Hematopoietic multipotent progenitor cell treated with erythropoietin and hydrocortisone succinate and interleukin-3 and kit ligand, for 4 days (in vitro differentiated cells): Measurements from ENCODE around the gene IL5RA.
A peak's percentile ranks its signal among the peaks of the same experiment; 100 is the strongest.

Experiments
- DNase-seq: peaks from one replicate; pipeline ENCODE4 v3.0.0-alpha.2; 2015

IL5RA gene

GRCh38 chr3:3110299-3110630 is at the start of gene IL5RA:
IL5RA (minus strand) TSS chr3:3110374; CDS start chr3:3104984, 5,390 bp downstream.
- DNase-seq: peak; percentile 50

DNA sequence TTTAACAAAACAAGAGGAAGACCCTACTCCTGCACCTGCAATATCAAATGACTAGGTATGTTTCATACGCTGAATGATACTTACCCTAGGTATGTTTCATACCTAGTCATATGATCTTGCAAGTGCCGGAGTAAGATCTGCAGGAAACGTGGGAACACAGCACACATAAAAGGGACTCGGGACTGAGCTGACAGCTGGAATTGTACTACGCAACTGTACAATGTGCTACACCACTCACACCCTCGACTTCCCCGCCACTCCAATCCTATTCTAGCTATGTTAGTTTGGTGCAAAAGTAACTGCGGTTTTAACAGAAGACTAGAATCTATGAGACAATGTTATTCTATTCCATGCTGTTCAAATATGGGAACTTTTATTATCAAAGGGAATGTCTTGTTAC is 47.3 kb upstream of the IL5RA start:
- no peak for DNase-seq

DNA sequence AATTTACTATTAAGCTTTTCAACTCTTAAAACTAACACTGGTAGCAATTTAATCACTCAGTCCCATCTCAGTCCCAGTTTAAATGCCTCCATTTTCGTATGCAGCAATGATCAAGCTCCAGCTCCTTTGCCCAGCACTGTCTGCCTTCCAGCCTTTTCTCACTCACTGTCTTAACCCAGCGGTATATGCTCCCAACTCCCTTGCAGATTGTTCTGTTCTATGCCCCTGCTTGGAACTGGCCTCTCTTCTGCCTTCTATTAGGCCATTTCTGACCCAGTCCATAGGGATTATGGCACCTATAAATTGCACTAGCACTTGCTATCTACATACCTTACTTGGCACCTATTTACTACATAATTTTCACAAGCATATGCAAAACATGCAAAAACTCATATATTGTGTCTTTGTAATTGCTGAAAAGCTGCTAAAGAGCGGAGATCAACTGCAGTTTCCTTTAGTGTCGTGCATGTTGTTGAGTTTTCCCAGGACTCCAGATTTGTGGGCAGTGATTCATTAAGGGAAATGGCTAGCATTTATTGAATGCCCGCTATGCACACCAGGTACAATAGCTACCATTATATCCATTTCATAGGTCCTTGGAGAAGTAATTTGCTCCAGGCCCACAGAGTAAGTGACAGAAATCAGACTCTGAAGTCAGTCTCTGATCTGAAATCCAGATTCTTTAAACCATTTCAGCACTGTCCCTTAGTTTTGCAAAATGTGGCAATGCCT is 44.9 kb upstream of the IL5RA start:
- no peak for DNase-seq

DNA sequence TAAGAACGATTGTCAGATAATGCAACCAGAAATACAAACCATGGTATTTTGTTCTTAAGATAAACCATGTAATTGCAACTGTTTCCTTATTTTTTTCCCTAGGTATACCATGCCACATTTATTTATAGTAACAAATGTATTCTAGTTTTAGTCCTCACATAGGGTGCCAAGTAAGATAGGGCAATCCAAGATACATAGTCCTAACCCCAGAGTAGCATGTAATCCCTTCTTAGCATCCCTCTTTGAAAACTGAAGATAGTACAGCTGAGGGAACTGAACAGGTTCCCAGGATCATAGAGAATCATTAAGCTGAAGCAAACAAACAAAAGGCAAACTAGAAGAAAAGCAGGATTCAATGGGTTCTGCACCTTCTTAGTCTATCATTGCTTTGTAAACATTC is 41.3 kb upstream of the IL5RA start:
- no peak for DNase-seq

GRCh38 chr3:3149560-3149959 is 39.4 kb upstream of the IL5RA start:
- no peak for DNase-seq

GRCh38 chr3:3145831-3146230 is 35.7 kb upstream of the IL5RA start:
- DNase-seq: no peak

GRCh38 chr3:3141939-3142338 is 31.8 kb upstream of the IL5RA start:
- peak; percentile 21 for DNase-seq

- no peak for DNase-seq
Measured at GRCh38 chr3:3137526-3137925, 27.4 kb upstream of the IL5RA start.

DNA sequence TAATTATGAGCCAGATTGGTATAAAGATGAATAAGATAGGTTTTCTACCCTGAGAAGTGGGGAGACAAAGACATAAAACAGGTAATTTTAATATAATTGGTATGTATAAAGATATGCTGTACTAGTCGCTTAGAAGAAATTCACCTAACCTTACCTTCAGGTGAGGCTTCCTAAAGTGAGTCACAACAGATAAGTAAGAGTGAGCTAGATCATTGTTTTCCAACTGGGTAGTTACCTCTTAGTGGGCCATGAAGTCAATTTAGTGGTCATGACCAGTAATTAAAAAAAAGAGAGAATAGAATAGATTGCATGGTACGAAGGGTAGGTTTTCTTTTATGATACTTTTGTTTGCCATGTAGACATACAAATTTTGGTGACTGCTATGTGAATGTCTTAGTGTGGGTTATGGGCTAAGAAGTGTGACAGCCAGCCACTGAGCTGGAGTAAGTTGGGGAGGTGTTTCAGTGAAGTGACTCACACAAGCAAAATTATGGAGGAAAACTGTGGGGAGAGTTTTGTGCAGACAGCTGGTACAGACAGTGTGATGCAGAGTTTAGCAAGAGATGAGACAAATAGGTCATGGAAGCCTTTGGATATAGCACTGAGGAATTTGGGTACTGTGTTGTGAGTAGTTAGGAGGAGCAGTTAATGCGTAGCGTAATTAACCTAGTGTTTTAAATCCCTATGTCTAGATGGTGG is 24.7 kb upstream of the IL5RA start:
- no peak for DNase-seq

GRCh38 chr3:3133500-3133899 is 23.3 kb upstream of the IL5RA start:
- peak; percentile 48 for DNase-seq

DNA sequence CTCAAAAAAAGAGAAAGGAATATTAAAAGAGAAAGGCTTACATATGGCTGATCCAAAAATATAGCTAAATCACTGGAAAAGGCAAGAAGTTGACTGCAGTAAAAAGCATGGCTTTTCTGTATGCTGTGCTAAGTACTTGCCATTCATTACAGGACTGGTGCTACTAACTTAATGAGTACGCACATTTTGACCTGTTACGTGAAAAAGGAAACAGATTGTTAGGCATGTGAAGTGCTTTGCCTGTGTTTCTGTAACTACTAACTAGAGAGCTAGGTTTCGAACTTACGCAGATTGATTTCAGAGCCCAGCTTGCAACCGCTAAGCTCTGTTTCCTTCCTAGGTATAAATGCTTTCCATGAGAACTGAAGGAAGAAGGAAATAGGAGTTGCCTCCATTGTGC is 19.4 kb upstream of the IL5RA start:
- DNase-seq: no peak

- peak; percentile 66 for DNase-seq
Measured at GRCh38 chr3:3127432-3128010, 17.3 kb upstream of the IL5RA start.

DNA sequence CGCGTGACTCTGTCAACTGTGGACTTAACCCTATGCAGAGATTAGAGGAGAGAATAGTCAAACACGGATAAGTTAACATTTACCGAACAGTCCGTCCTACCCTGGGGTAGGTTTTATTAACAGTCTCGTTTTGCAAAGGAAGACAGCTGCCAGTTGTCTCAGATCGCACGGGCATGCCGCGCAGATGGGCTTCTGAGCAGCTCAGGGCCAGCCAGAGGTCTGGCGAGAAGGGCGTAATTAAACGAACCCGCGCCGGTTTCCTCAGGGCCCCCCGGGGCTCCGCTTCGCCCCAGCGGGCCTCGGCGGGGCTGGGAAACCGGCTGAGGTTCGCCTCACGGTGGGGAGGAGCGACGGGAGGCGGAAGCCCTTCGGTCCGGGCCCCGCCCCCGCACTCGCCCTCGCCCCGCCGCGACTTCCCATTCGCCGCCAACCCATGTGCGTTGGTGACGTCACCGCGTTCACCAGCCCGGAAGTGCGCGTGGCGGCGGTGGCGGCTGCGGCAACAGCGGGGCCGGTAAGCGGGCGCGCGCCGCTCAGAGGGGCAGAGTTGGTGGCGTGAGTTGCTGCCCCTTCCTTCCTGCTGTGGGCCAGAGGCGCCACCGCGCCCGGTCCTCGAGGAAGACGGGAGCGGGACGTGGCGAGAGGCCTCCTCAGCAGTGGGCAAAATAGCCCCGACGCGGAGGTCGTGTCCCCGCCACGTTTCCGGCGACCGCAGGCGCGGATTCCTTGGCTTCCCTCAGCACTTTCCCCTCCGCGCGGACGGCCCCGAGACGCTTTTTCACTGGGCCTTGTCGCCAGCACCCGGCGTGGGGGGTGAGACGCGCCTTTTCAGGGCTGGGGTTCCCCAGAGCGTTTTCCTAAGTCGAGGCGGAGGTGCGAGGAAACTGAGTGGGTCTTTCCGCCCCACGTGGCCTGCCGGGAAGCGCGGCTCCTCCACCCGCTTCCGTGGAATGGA is 16.6 kb upstream of the IL5RA start, which contains the start of gene TRNT1:
TSS of gene TRNT1 (plus strand) at position 464 of the 955 bp plus-strand sequence. CDS start 2,101 bp downstream, outside the sequence.
- peak; percentile 98 for DNase-seq

- DNase-seq: no peak
Measured at GRCh38 chr3:3125977-3126376, 15.8 kb upstream of the IL5RA start.

DNA sequence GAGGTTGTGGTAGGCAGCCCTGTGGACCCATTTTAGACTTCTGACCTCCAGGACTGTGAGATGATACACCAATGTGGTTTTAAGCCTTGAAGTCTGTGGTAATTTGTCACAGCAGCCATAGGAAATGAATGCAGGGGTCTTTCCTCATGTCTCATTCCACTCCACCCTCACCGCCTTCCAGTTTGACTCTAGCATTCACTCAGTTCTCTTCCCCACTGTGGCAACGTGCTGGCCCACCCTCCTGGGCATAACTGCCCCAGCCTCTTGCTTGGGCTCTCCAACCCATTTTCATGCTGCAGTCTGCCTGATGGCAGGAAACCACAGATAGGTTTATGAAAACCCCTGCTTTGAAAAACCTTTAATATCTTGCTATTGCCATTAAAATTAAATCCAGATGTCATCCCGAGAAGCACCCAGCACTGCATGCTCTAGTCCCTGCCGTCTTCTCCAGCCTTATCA is 9.2 kb upstream of the IL5RA start:
- DNase-seq: peak; percentile 41

GRCh38 chr3:3117651-3118050 is 7.5 kb upstream of the IL5RA start:
- no peak for DNase-seq

DNA sequence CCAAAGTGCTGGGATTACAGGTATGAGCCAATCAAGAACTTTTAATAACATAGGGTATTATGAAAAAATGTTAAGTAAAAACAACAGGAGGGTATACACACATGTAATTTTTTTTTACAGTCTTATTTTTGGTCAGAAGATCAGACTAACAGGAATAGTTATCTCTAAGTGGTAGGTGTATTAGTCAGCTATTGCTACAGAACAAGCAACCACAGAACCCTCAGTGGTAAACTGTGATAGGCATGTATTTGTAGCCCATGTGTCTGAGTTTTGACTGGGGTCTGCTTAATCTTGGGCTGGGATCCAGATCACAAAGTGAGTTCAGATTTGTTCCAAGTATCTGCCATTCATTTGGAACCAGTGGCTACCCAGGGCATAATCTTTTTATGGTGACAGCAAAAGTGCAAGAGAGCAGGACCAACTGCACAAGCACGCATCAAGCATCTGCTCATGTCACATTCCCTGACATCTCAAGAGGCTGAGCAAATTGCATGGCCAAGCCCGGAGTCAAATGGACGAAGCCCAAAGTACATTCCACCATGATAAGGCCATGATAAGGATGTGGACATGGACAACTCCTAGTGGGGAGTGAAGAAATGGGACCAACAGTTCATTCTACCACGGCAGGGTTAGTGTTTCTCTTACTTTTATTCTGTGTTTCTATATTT is 3.0 kb upstream of the IL5RA start:
- no peak for DNase-seq

DNA sequence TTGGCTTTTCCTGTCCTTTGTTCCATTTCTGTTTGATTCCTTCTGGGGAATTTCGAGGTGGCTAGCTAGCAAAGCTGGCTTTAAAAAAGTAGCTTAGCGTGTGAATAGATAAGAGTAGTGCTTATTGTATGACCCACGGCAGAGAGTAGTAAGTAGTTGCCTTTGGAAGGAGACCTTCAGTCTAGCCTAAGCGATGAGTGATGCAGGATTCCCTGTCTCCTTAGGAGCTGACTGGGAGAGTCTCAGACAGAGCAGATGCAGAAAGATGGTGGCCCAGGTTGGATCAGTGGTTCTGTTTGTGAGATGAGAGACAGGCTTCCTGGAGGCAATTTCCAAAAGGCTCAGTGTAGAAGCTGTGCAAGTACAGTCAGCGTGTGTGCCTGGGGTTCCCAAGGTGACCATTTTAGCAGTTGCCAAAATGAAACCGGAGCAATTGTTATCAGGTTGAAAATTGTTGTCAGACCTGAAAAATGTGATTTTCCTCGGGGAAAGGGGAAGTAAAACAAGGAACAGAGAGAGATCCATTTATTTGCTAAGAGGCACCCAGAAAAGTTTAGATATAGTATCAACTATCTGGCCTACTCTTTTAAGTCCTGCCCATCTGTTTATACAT is 681 bp upstream of the IL5RA start:
- DNase-seq: no peak

DNA sequence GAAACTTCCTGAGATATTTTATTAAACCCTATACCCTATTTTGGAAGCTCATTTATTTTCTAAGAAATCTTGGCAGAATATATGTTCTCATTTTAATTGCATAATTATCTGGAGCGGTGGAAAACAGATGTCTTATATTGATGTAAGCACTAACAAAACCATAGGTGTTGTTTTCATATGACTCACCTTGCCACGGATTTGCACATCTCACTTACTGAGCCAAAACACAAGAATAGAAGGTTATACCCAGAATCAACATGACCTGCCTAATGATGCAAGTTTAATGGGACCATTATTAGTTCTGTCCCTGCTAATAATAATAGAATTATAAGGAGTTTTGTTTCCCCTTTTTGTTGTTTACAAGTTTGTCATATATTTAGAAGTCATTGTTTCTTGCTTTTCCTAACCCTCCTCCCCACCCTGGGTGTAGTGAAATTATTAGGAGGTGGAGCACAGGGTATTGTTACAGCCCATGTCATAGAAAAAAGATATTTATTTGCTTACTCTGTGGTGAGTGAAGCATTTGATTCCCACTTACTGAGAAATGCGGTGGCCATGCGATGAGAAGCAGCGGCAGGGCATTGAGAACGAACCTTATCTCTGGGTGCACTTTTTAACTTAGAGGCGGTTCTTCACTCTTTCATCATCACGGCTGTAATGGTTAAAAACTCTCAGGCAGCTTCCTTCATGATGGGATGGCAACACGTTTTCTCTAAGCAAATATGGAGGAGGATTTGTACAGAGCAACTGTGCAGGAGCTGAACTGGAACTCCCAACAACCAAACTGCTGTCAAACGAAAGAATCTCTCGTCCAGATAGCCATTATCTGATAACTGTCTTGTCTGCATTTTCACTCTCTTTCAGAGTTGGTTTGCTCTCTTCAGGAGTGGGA is 521 bp downstream of the IL5RA start:
- peak; percentile 40 for DNase-seq

- no peak for DNase-seq
Measured at GRCh38 chr3:3107858-3108257, 2.3 kb downstream of the IL5RA start.

DNA sequence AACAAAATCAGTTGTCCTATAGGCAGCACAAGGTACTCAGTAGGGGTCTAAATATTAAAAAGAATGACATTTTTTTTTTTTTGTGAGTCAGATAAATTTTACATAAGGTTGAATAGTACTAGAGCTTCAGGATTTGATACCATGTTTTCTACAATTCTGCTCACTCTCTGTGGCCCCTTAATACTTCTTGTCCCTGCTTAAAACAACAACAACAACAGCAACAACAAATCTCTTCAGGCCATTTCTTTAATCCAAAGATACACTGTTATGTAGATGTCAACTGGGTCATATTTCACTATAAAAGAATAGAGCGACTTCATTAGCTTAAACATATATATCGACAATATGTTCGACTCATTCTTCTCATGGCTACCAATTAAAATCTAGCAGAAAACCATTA is 3.0 kb downstream of the IL5RA start:
- DNase-seq: no peak
